Stimulated activated CD4-positive, alpha-beta T cell treated with anti-CD3 and anti-CD28 coated beads, TNF-alpha, amount 100 ng/mL, for 1 hour (primary cell): Measurements from ENCODE around the gene PIEZO2.

Source experiments
- DNase-seq, 3 donors: peaks; one replicate each; pipeline ENCODE4 v3.0.0-alpha.2; 2020; ENCODE audit warnings: low read depth in 3 of 3, low spot score in 1 of 3

PIEZO2 gene

DNA sequence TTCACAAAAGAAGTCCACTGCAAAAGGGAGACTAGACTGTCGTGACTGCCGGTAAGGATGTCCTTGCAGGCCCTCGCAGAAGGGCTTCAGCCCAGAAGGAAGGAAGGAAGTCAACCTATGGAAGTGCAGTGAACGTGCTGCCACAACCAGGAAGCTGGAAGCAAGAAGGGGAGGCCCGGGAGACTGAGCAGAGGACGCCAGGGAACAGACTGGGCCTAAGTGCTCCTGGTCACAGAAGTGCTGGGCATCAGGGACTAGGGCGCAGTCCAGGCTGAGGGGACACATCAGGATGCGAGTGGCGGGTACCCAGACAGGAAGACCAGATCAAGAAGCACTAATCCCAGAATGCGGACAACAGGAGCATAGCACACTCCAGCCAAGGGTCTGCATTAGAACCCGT is 78.8 kb downstream of the PIEZO2 start:
- DNase-seq, result no peak

DNA sequence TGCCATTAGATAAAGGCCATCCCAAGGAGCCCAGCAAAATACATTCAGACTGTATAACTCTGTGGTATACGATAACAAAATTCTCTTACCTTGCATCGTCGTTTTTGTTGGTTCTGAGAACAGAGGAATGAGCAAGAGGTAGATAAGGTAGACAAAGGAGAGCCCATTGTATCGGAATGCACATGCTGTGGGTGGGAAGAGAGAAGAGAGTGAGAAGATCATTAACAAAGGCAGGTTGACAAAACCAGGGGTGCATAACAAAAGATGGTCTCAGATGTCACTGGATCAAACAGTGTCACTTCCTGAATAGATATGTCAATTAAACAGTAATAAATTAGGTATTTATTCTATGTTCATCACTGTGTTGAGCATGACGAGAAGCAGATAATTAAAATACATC is 83.3 kb downstream of the PIEZO2 start:
- DNase-seq, result no peak

DNA sequence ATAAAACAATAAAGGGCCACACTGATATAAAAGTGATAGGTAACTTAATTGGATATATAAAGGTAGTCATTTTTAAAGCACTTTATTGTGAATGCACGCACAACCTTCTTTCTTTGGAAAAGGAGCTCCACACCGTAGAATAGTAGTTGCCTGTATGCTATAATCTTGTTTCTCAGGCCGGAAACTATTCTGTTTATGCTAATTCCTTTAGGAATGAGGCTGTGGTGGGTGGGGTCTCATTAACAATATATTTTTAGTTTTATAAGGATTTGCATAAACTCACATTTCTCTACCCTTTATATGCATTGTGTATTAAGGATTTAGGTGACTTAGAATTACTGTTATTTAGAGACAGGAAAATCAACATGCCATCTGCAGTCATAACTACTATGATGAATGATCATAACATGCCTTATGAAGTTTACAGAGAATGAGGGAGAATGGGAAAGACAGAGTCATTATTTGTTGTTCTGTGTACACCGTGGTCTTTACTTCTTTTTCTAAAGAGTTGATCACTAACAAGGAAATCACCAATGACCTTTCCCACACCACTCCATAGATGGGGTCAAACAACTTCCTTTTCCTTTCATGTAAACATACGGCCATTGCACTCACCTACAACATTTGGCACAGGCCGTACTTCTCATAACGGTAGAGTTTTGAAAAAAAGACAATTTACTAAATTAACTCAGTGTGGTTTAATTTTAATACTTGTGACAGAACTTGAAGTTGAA is 84.5 kb downstream of the PIEZO2 start:
- DNase-seq, result no peak

DNA sequence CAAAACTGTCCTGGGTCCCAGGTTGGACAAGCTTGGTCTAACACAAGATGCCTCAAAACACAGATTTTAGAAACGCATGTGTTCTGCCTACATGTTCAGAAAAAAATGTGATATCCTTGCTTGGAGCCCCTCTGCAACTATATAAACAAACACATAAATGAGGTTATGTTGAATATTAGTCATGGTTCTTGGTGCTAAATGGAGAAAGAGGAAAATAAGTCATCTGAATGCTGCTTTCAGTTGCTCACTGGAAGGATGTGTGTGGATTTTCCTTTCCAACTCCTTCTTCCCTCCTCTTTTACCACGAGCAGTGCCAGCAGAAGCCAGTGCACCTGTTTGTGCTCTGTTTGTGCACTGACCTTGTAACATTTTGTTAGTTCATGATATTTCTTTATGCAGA is 85.3 kb downstream of the PIEZO2 start:
- no peak for DNase-seq

DNA sequence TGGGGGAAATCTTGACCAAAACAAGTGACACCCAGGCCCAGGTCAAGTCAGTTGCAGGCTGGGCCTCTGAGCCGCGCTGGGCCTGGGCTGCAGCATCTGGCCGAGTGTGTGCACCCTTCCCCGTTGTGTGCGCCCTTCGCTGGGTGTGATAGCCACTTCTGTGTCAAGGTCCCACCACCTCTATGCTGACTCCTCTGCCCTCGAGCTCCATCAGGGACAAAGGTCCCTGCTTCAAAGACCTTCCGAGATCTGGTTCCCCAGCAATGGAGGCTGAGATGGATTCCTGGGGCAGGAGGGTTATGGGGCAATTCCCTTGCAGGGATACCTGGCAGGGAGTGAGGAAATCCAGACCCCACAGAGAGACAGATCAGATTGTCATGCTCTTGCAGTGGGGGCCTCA is 93.6 kb downstream of the PIEZO2 start:
- no peak for DNase-seq

DNA sequence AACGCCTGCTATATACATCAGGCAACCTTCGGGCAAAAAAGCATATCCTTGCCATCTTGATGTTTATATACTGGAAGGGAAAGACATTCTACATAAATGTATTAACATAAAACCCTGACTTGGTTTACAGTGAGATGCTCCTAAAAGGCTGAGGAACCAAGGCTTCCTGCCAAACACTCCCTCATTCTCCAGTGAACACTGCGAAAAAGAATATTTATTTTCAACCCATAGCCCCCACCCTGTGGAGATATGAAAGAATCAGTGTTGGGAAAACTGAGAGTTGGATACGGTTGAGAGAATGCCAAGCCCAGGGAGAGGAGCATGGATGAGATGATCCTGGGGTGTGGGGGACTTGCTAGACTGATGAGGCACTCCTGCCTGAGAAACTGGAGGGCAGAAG is 94.9 kb downstream of the PIEZO2 start:
- no peak for DNase-seq

DNA sequence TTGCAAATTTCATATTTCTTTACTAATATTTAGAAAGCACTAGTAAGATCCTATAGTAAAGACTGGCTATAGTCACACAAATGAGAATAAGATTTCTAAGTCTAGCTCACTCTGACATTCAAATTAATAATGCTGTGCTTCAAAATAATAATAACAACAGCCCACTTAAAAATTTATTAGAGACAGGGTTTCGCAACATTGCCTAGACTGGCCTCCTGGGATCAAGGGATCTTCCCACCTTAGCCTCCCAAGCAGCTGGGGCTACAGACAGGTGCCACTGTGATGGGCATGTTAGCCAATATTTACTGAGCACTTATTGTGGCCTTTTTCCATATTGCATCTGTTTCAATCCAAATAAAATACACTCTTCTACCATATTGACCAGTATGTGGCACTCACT is 96.1 kb downstream of the PIEZO2 start:
- no peak for DNase-seq

DNA sequence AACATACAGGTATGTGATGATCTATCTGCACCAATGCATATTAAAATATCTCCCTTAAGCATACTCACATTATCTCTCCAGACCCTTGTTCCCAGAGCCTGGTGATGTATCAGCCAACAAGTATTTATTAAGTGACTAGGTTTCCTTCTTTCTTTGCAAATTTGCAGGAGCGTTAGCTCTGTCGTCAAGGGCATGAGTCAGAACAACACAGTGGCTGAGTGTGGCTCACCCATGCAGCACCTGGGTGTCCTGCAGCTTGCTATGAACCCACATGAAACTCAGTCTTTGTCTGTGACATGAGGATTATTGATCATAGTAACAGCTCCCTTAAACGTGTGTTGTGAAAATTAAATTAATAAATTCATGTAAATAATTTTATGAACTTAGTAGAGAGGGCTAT is 96.6 kb downstream of the PIEZO2 start:
- no peak for DNase-seq

DNA sequence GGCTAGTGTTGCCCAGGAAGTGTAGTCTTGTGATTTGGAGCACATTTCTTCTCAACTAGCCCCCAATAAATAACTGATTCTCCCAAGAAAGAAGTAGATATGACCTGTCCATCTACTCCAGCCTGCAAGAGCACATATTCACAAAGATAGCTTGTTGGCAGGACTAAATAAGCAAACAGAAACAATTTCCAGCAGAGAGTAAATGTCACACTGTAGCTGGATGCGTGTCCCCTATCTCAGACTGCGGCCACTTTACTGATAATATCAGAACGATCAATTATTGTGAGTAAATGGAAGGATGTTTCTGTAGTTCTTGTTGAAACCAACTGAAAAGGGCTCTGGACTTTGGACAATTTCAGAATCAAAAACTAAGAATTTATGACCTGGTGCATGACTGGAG is 97.9 kb downstream of the PIEZO2 start:
- no peak for DNase-seq

DNA sequence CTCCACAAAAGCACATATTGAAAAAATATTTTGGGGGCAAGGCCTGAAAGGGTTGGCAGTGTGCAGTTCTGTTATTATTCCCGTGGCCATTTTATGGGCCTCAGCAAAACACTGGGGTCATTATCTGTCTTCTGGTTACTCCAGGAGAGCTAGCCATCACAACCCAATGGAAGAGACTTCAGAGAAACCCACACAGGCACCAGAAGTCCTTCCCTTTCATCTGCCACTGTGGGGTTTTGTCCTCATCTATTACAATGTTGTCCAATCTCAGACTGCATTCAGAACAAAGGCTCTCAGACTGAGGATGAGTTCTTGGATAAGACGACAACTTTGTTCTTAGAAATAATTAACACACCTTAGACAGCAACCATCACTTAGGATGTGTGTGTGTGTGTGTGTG is 98.4 kb downstream of the PIEZO2 start:
- DNase-seq, result no peak

DNA sequence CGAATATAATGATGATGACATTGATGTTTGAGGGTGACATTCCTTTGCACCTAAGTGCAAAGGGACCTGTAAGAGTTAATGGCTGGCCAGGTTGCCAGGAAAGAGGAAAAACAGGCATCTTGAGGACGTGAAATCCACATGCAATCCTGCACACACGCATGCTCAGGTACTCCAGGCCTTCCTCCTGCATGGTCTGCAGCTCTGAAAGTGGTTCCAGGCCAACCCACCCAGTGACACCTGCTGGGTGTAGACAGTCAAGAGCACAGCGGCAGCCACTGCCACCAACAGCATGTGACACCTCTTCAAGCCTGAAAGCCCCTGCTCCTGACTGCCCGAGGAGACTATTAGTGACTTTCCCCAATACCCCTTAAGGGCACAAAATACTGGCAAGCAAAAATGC is 101.6 kb downstream of the PIEZO2 start:
- no peak for DNase-seq

DNA sequence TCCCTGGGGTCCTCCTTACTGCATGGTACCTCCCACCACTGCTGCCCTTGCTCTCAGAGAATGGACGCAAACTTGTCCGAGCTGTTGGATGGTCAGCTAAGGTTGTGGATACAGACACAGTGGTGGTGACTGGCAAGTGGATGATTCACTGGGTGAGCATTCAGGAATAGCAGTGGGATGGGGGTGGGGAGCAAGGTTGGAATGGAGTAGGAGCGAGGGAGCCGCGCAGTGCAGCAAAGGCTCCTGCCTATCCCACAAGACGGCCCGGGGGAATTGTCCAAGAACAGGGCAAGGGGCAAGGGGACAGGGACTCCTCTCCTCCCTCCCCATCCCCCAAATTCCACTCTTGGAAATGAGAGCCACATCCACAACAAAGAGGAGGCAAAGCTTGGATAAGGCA is 102.2 kb downstream of the PIEZO2 start:
- no peak for DNase-seq

DNA sequence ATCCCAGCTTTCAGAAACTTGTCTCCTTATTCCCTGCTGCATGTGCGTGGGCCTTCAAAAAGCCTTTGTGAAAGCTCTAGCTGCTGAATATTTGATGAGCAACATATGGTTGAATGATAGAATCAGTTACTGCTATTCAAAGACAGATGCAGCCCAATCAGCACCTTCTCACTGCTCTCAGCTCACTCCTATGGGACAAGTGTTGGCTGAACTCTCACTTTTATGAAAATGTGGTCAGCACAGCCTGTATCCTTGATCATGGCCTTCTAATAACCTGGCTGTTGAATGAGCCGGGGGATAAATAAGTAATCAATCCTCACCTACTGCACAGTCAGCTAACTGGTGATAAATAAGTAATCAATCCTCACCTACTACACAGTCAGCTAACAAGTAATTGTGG is 103.2 kb downstream of the PIEZO2 start:
- DNase-seq, result no peak

DNA sequence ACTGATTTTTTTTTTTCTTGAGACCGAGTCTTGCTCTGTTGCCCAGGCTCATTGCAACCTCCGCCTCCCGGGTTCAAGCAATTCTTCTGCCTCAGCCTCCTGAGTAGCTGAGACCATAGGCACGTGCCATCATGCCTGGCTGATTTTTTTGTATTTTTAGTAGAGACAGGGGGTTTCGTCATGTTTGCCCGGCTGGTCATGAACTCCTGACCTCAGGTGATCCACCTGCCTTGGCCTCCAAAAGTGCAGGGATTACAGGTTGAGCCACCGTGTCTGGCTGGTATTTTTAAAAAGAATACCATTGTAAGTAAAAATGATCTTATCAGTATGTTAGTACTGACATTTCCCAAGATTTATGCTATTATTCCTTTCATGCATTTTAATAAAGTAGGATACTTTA is 105.7 kb downstream of the PIEZO2 start:
- DNase-seq, result no peak

DNA sequence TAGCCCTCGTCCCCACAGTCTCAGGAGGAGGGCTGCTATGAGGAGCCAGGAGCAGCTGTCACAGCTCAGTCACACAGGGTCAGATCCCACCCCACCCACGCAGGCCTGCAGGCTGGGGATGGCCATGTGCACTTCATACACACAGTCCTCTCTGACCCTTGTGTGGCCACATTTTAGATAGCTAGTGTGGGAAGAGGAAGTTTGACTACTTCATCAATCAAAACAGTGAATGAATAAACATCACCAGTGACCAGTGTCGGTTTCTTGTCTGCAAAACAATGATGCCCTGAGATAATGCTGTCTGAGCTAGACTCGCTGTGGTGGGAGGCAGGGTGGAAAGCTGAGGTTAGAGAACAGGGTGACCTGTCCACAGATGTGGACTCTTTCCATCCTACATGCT is 107.1 kb downstream of the PIEZO2 start:
- DNase-seq, result no peak

DNA sequence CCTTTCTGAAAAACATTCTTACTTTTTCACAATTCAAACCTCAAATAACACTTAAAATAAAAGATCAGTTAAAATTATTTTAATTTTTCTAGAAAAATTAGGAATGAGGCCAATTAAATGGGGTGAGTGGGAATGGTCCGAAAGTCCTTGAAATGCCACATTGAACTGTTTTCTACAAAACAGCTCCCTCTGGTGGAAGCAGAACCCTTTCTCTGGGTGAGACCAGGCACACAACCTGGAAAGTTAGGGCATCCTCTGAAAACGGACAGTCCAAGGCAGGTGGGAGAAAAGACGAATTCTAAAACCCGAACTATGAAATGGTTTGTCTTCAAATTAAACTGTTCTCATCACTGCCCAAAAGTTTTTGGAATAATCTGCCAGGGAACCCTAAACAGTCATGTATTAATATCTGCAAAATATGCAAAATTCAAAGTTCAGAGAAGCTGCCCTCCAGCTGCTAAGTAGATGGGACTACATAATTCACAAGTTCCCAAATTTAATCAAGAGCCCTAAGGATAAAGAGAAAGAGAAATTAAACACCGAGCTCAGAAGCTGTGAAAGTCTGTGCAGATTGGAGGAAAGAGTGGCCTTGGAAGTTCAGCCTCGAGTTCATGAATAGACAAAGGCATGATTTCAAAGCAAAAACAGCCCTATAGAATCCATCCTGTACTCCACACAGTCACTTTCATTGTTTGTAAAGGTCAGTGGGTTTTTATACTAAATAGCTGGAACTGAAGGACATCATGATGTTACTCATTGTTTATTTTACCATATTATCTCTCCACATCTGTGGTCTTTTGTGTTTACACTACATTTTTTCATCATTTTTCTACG is 108.3 kb downstream of the PIEZO2 start:
- DNase-seq, result no peak

DNA sequence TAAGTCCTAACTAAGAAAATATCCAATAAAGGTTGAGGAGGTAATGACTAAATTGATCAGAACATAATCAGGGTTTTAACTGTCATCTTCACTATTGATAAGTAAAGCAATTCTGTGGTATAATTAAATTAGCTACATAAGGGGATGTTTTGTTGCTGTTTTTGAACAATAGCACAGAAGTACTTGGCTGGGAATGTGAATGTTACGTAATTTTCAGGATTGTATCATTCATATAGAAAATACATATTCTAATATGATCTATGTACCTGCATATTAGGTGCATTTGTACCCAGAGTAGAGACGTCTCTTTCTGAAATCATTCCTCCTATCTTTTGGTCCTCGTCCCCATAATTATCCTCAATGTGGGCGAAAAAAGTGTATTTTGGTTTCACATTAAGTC is 109.0 kb downstream of the PIEZO2 start:
- DNase-seq, result no peak

DNA sequence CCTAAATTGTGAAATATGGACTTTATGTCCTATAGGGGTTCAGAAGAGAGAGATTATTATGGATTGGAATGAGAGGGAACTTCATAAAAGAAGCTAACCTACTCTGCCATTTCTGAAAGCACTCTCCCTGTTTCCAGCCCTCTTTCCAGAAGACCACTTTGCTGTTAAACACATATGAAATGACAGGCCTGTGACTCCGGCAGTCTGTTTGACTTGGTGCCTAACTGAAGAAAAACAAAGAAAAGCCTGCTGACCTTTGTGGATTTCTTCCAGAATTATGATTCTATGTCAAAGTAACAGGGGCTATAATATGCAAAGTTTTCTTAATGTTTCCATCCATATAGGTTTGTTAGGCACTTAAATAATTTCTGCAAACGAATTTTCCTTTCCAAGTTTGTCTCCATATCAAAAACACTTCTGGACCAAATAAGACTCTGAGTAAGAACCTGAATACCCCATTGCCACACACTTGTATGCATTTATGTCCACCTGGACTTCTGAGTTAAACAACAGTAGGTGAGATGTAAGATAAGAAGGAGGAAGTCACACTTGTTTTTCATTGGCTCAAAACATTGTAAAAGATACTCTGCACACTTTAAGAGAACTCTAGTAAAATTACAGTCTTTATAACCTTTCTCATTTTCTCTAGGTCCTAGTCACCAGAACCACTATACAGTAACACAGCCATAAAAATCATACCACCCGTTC is 111.7 kb downstream of the PIEZO2 start:
- DNase-seq, result no peak

DNA sequence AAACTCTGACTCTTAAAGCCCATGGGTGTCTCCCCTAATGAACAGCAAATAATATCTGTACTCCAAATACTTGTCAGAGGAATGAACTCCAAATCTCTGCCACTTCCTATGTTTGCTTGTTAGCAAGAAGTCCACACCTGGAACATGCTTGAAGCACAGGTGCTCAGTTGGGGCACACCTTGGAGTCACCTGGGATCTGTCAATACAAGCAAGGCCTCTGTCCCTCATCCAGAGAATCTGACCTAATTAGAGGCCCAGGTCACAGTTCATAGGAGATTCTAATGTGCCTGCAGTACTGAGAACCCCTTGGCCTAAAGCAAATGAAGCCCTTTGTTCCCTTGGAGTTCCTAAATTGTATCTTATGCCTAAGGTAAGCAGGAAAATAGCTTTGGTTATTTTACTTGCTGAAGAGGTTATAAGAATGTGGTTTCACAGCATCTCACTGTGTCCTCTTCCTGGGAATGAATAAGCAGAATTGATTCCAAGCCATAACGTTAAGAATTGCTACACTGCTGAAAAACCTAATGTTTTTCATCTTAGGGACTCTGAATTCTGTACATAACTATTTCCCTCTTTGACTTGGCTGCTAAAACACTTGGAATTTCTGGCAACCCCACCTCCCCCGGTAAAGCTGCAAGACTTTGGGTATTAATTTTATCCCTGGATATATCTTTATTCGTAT is 113.4 kb downstream of the PIEZO2 start:
- no peak for DNase-seq

DNA sequence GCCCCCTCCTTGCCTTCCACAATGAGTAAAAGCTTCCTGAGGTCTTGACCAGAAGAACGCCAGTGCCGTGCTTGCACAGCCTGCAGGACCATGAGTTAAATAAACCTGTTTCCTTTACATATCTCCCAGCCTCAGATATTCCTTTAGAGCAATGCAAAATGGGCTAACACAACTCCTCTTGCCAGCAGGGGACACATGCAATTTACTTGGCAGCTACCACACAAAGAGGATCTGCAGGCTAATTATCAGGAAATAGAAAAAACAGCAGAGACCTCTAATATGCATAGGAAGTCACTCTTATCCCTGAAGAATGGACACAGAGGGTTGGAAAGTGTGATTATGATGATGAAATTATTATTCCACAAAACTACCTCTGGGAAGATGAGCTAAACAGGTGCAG is 114.0 kb downstream of the PIEZO2 start:
- DNase-seq, result no peak

DNA sequence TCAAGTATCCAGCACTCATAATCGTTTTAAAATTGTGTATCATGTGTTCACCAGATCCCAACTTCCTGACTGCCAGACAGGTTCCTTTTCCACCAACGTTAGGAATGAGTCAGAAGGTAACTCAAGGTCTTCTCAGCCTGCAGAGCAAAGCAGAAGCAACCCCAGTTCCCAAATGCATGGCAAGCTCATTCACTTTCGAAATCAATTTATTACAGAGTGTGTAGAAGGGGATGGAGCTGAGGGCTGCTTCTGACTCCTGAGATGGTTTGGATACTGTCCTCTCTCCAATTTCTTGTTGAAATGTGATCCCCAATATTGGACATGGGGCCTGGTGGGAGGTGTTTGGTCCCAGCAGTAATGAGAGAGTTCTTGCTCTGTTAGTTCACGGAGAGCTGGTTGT is 114.5 kb downstream of the PIEZO2 start:
- no peak for DNase-seq

DNA sequence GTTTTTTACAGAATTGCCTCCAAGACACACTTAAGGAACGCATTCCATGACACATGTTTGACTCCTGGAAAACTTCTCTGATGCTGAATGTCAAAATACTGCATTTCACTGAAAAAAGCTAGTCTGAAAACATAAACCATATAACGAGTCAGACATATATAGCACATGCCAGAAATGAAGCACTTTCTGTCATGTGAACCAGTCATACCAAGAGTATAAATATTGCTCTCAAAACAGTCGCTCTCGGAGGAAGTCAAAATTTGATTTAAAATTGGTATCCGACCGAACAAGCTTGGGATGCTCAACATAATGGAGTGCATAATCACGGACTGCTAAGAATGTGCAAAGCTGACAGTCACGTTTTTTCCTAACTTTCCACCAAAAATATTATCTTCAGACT is 115.9 kb downstream of the PIEZO2 start:
- no peak for DNase-seq
